Calu3 (cell line): ENCODE measurements around the gene WNT7A. TPM values are rescaled to one million over a fixed set of nuclear protein-coding genes. Genes with fewer than 3 reads are reported as not detected.
A peak's percentile ranks its signal among the peaks of the same experiment; 100 is the strongest.

Experiments used
- BruUV-seq: library from RNA; stranded (reverse); fragments of 400-500 nt; replicated peaks from 2 replicates; lab custom pipeline; 2021; lab: Mats Ljungman, UMichigan
- CTCF ChIA-PET: fragments of 300-600 bp; sonication (Branson Sonifier 250); formaldehyde crosslinking; loops from one replicate; lab custom pipeline; 2022; ENCODE audit warnings: antibody characterized with exemption; lab: Charles Lee
- DNase-seq: peaks from one replicate; pipeline ENCODE4 v3.0.0; 2022
- H3K27ac Mint-ChIP-seq: one replicate; pipeline ENCODE4 v1.8.0; 2022; ENCODE audit warnings: mixed read lengths; ENCODE audit not compliant: unreplicated experiment
- H3K27me3 Mint-ChIP-seq: one replicate; pipeline ENCODE4 v1.8.0; 2022; ENCODE audit warnings: mixed read lengths; ENCODE audit not compliant: unreplicated experiment
- H3K36me3 Mint-ChIP-seq: one replicate; pipeline ENCODE4 v1.8.0; 2022; ENCODE audit warnings: mild to moderate bottlenecking, moderate library complexity, mixed read lengths; ENCODE audit not compliant: insufficient read depth, unreplicated experiment
- H3K4me1 Mint-ChIP-seq: one replicate; pipeline ENCODE4 v1.8.0; 2022; ENCODE audit warnings: mild to moderate bottlenecking, low read depth, mixed read lengths; ENCODE audit not compliant: unreplicated experiment
- H3K4me3 Mint-ChIP-seq: one replicate; pipeline ENCODE4 v1.8.0; 2022; ENCODE audit warnings: mild to moderate bottlenecking, low read depth, moderate library complexity, mixed read lengths; ENCODE audit not compliant: unreplicated experiment
- H3K9me3 Mint-ChIP-seq: one replicate; pipeline ENCODE4 v1.8.0; 2022; ENCODE audit warnings: low read depth, mixed read lengths; ENCODE audit not compliant: unreplicated experiment
- CTCF ChIP-seq: fragments of 200-600 bp; IDR thresholded peaks from one replicate; pipeline ENCODE4 v1.8.0; 2022; ENCODE audit warnings: antibody characterized with exemption; ENCODE audit not compliant: unreplicated experiment
- intact Hi-C: fragments of 100-400 bp; cut with micrococcal nuclease; formaldehyde crosslinking; loops from one replicate; pipeline ENCODE4 v1.10.0; 2022; ENCODE audit not compliant: unreplicated experiment
- total RNA-seq: library from RNA; stranded (reverse); gene quantifications from 2 replicates; pipeline ENCODE4 v1.2.3, GENCODE V29; 2022

WNT7A gene
- total RNA-seq, 1 experiment from 2014 or later: 3.5 TPM

- CTCF ChIA-PET: interaction anchor here (1.1 kb wide), 1 partner anchor 9 kb away, joined by 3 read pairs; no protein-coding TSS in a partner anchor
- intact Hi-C loops: loop anchor here (10.0 kb wide), 1 partner anchor 393 kb away; no protein-coding TSS in a partner anchor
- no peak for TF ChIP-seq CTCF
- peaks cover 66% of the 10 kb centered on the region for H3K27me3 Mint-ChIP-seq
- H3K27ac Mint-ChIP-seq: no peak overlapping the region
- H3K4me1 Mint-ChIP-seq: no peaks in the 10 kb centered on the region
- no peak overlapping the region for H3K4me3 Mint-ChIP-seq
- no peak for DNase-seq
- no TSS peak for BruUV-seq
- H3K9me3 Mint-ChIP-seq: no peaks in the 10 kb centered on the region
- H3K36me3 Mint-ChIP-seq: no peaks in the 10 kb centered on the region
Observed at GRCh38 chr3:13887495-13888300, 7.8 kb upstream of the WNT7A start.

- CTCF ChIA-PET: interaction anchor here (1.2 kb wide), 1 partner anchor 36 kb away, joined by 4 read pairs; no protein-coding TSS in a partner anchor
Observed at GRCh38 chr3:13886593-13887129, 6.8 kb upstream of the WNT7A start.

GRCh38 chr3:13885704-13886010 lies 5.8 kb upstream of the WNT7A start:
- H3K4me3 Mint-ChIP-seq: no peak overlapping the region
- H3K27ac Mint-ChIP-seq: no peak overlapping the region
- BruUV-seq: no TSS peak
- no peaks in the 10 kb centered on the region for H3K4me1 Mint-ChIP-seq
- H3K9me3 Mint-ChIP-seq: no peaks in the 10 kb centered on the region
- DNase-seq: no peak
- intact Hi-C loops: loop anchor here (1.0 to 10.0 kb wide), 2 partner anchors 228 to 391 kb away; no protein-coding TSS in a partner anchor
- CTCF ChIA-PET: interaction anchor here (0.9 to 2.3 kb wide), 4 partner anchors 35 to 230 kb away, joined by 4 to 23 read pairs (median 8); no protein-coding TSS in a partner anchor
- no peak for TF ChIP-seq CTCF
- peaks cover 81% of the 10 kb centered on the region for H3K27me3 Mint-ChIP-seq
- no peaks in the 10 kb centered on the region for H3K36me3 Mint-ChIP-seq

More at GRCh38 chr3:13886593-13887129, 6.8 kb upstream of the WNT7A start:
- DNase-seq: no peak
- TF ChIP-seq CTCF: no peak
- Mint-ChIP-seq H3K9me3 (no peaks in the 10 kb centered on the region), H3K4me3 (no peak overlapping the region), H3K4me1 (no peaks in the 10 kb centered on the region), H3K27me3 (peaks cover 76% of the 10 kb centered on the region), H3K36me3 (no peaks in the 10 kb centered on the region), H3K27ac (no peak overlapping the region)
- no TSS peak for BruUV-seq
- intact Hi-C loops: loop anchor here (10.0 kb wide), 1 partner anchor 392 kb away; no protein-coding TSS in a partner anchor

- peak; percentile 79 for TF ChIP-seq CTCF
- no peaks in the 10 kb centered on the region for H3K9me3 Mint-ChIP-seq
- peak; percentile 83 for DNase-seq
- intact Hi-C loops: loop anchor here (1.0 to 10.0 kb wide), 2 partner anchors 228 to 390 kb away; no protein-coding TSS in a partner anchor
- H3K4me3 Mint-ChIP-seq: no peak overlapping the region
- CTCF ChIA-PET: interaction anchor here (0.9 to 2.3 kb wide), 3 partner anchors 35 to 230 kb away, joined by 4 to 23 read pairs (median 11); no protein-coding TSS in a partner anchor
- peaks cover 75% of the 10 kb centered on the region for H3K27me3 Mint-ChIP-seq
- H3K36me3 Mint-ChIP-seq: no peaks in the 10 kb centered on the region
- no TSS peak for BruUV-seq
- H3K27ac Mint-ChIP-seq: no peak overlapping the region
- no peaks in the 10 kb centered on the region for H3K4me1 Mint-ChIP-seq
Observed at GRCh38 chr3:13884851-13885703, 5.2 kb upstream of the WNT7A start.
